Peyer's patch (tissue), 4 donors: ENCODE measurements around the gene ACER3. TPM values are rescaled to one million over a fixed set of nuclear protein-coding genes. Genes with fewer than 3 reads are reported as not detected.
"Not testable (repeated sequence)": the region's sequence is repeated elsewhere in the genome, so short reads cannot be mapped to it uniquely, and the experiment has no call there.

Experiments
- DNase-seq, 3 donors: peaks; one replicate each; pipeline ENCODE4 v3.0.0-alpha.2; 2017 to 2019
- H3K27ac ChIP-seq, 4 donors: fragments of 200-600 bp; sonication (generic); one replicate each; pipeline ENCODE4 v1.5.1; 2016 to 2019
- H3K27me3 ChIP-seq, 2 donors: fragments of 200-600 bp; sonication (generic); one replicate each; pipeline ENCODE4 v1.5.1; 2019
- H3K36me3 ChIP-seq, 3 donors: fragments of 200-600 bp; sonication (generic); one replicate each; pipeline ENCODE4 v1.5.1; 2016 to 2019
- H3K4me1 ChIP-seq, 4 donors: fragments of 200-600 bp; sonication (generic); one replicate each; pipeline ENCODE4 v1.5.1; 2016 to 2019
- H3K4me3 ChIP-seq, 4 donors: fragments of 200-600 bp; sonication (generic); 1 replicate in 3 of 4; 2 replicates in 1 of 4; pipeline ENCODE4 v1.5.1; 2016 to 2019; ENCODE audit warnings: mild to moderate bottlenecking in 1 of 4
- H3K9me3 ChIP-seq, 4 donors: fragments of 200-600 bp; sonication (generic); one replicate each; pipeline ENCODE4 v1.5.1; 2016 to 2019; ENCODE audit warnings: mild to moderate bottlenecking in 1 of 4
- POLR2A ChIP-seq, 2 donors: fragments of 450-650 bp; IDR thresholded peaks; one replicate each; pipeline ENCODE4 v1.5.1; 2017; ENCODE audit warnings: antibody characterized with exemption in 2 of 2, mild to moderate bottlenecking in 2 of 2, moderate library complexity in 2 of 2
- total RNA-seq, 4 donors: library from RNA; depleted of rRNA; stranded (reverse); fragments of >200 nt; gene quantifications; one replicate each; pipeline ENCODE4 v1.1.0, GENCODE V29; 2016
- TF ChIP-seq, protein P1 (sequence below), 6 experiments: fragments of 450-650 bp in 4 of 6; fragments of 200-600 bp in 2 of 6; sonication (generic) in 1 of 6; IDR thresholded peaks; one replicate each; pipeline ENCODE4 v1.5.1; 2017 to 2019; ENCODE audit warnings: antibody characterized with exemption in 6 of 6, mild to moderate bottlenecking in 3 of 6, moderate library complexity in 1 of 6

The ACER3 gene
- total RNA-seq, 4 donors from 2014 or later, result 13.2 to 25.5 (median 19.8) TPM

DNA sequence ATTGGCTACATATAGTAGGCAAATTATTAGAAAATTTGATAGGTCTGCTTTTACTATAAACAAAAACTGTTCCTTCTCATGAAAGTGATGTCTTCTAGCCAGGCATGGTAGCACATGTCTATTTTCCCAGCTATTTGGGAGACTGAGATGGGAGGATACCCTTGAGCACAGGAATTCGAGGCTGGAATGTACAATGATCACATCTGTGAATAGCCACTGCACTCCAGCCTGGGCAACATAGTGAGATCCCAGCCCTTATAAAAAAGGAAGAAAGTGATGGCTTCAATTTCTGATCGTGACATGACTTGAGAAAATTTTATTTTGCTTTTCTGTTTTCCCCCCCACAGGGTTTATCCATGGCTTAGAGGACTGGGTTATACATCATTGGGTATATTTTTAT lies 154.0 kb downstream of the ACER3 start:
- no peaks in the 10 kb centered on the region for H3K36me3 ChIP-seq
- no peak overlapping the region for H3K4me3 ChIP-seq
- TF ChIP-seq POLR2A (IDR thresholded peaks at IDR 0.05), result no peak
- TF ChIP-seq, protein P1, sequence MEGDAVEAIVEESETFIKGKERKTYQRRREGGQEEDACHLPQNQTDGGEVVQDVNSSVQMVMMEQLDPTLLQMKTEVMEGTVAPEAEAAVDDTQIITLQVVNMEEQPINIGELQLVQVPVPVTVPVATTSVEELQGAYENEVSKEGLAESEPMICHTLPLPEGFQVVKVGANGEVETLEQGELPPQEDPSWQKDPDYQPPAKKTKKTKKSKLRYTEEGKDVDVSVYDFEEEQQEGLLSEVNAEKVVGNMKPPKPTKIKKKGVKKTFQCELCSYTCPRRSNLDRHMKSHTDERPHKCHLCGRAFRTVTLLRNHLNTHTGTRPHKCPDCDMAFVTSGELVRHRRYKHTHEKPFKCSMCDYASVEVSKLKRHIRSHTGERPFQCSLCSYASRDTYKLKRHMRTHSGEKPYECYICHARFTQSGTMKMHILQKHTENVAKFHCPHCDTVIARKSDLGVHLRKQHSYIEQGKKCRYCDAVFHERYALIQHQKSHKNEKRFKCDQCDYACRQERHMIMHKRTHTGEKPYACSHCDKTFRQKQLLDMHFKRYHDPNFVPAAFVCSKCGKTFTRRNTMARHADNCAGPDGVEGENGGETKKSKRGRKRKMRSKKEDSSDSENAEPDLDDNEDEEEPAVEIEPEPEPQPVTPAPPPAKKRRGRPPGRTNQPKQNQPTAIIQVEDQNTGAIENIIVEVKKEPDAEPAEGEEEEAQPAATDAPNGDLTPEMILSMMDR (IDR thresholded peaks at IDR 0.05), result no peak
- no peaks in the 10 kb centered on the region for H3K4me1 ChIP-seq
- no peaks in the 10 kb centered on the region for H3K27me3 ChIP-seq
- H3K27ac ChIP-seq, result no peak overlapping the region
- H3K9me3 ChIP-seq, result no peaks in the 10 kb centered on the region
- no peak for DNase-seq

DNA sequence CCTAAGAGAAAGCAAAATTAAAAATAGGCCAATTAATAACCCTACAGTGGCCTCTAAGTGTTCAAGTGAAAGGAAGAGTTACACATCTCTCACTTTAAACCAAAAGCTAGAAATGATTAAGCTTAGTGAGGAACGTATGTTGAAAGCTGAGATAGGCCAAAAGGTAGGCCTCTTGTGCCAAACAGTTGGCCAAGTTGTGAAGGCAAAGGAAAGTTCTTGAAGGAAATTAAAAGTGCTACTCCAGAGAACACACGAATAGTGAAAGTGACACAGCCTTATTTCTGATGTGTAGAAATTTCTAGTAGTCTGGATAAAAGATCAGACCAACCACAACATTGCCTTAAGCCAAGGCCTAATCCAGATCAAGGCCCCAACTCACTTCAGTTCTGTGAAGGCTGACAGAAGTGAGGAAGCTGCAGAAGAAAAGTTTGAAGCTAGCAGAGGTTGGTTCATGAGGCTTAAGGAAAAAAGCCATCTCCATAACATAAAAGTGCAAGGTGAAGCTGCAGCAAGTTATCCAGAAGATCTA lies 157.7 kb downstream of the ACER3 start:
- not testable (repeated sequence) for H3K27me3 ChIP-seq, DNase-seq

DNA sequence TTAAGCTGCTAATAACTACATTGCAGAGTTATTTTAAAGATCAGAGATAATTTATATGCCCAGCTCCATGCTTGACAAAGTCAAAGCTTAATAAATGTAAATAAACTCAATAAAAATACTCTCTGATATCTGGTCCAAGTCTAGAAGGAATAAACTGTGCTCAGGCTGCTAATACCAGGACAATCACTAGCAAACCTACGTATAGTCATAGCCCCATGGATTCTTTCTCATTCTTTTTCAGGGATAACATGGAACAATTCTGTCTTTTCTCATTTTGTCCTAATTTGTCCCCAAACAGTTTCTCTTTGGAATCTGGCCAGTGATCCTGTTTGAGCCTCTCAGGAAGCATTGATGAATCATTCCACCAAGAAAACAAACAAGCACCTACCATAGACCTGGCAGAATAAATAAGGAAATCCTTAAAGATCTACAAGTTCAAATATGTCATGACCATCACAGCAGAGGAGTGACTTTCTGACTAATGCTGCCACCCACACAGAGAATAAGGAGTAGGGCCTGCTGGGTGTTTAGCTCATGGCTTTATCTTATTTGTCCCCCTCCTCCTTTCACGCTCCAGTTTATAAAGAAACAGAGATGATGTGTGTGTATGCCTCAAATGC lies 159.4 kb downstream of the ACER3 start:
- Histone ChIP-seq H3K4me3 (no peak overlapping the region), H3K27ac (no peak overlapping the region), H3K4me1 (no peaks in the 10 kb centered on the region), H3K9me3 (no peaks in the 10 kb centered on the region), H3K27me3 (no peaks in the 10 kb centered on the region), H3K36me3 (no peaks in the 10 kb centered on the region)
- no peak for DNase-seq
- TF ChIP-seq POLR2A (IDR thresholded peaks at IDR 0.05), result no peak
- TF ChIP-seq, protein P1 (IDR thresholded peaks at IDR 0.05), result no peak

More for the DNA sequence above, 157.7 kb downstream of the ACER3 start:
- H3K4me3 ChIP-seq, H3K4me1 ChIP-seq, H3K36me3 ChIP-seq, H3K27ac ChIP-seq, H3K9me3 ChIP-seq: not testable (repeated sequence)

DNA sequence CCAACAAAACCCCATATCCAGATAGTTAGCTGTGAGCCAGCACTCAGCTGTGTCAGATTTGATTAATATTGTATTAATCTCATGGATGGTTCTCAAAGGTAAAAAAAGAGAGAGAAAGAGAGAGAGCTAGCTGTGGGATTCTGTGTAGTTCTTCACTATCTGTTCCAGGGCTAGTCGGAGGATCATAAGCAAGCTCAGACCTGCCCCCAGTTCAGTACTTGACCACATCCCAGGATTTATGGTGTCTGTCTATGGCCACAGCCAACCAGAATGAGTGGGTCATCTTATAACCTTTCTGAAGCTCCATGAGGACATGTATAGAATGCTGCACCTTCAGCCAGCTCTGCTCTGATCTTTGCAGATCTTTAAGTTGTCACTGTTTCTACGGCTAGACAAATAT lies 160.0 kb downstream of the ACER3 start:
- Histone ChIP-seq H3K4me1 (no peaks in the 10 kb centered on the region), H3K27me3 (no peaks in the 10 kb centered on the region), H3K27ac (no peak overlapping the region), H3K4me3 (no peak overlapping the region), H3K36me3 (no peaks in the 10 kb centered on the region), H3K9me3 (no peaks in the 10 kb centered on the region)
- no peak for DNase-seq
- TF ChIP-seq POLR2A (IDR thresholded peaks at IDR 0.05), result no peak
- TF ChIP-seq, protein P1 (IDR thresholded peaks at IDR 0.05), result no peak

DNA sequence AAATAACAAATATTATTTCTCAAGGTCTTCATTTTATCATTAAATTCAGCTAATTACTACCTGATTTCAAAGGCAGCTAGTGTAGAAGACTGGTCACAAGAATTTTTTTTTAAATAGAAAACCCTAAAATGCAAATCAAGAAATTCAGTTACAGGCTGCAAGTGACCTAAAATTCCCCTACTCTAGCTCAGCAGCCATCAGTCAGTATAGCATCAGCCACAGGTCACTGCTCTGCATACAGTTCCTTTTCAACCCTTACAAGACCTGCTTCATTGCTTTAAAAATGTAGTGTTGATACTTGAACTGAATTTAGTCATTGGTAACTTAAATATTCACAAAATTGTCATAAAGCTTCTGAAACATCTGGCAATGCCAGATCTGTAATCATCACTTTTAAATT lies 164.0 kb downstream of the ACER3 start:
- TF ChIP-seq, protein P1 (IDR thresholded peaks at IDR 0.05), result no peak
- no peak for TF ChIP-seq POLR2A (IDR thresholded peaks at IDR 0.05)
- no peaks in the 10 kb centered on the region for H3K9me3 ChIP-seq
- DNase-seq, result no peak

DNA sequence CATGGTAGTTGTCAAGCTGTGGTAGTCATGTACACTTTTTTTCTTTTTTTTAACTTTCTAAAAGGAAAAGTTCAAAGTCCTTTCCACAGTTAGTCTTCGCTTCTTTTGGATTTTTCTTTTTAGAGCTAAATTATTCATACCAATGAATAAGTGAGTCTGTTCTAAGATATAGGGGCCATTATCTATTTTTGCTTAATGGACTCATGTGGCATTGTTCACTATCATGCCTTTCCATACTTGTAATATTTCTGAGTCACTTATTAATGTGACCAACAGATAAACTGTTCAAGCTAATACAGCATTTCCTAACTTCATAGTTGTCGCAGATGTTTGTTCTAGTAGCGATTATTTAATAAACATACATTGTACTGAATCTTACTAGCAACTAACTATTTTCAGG lies 165.5 kb downstream of the ACER3 start:
- DNase-seq, result no peak
- Histone ChIP-seq H3K36me3 (no peaks in the 10 kb centered on the region), H3K4me3 (no peak overlapping the region), H3K27ac (no peak overlapping the region), H3K9me3 (no peaks in the 10 kb centered on the region), H3K4me1 (no peaks in the 10 kb centered on the region), H3K27me3 (no peaks in the 10 kb centered on the region)
- TF ChIP-seq, protein P1 (IDR thresholded peaks at IDR 0.05), result no peak
- no peak for TF ChIP-seq POLR2A (IDR thresholded peaks at IDR 0.05)

More for the DNA sequence above, 164.0 kb downstream of the ACER3 start:
- Histone ChIP-seq H3K4me1 (no peaks in the 10 kb centered on the region), H3K4me3 (no peak overlapping the region), H3K36me3 (no peaks in the 10 kb centered on the region), H3K27ac (no peak overlapping the region), H3K27me3 (no peaks in the 10 kb centered on the region)
